Measurements from ENCODE around the gene GRIN3B.

DNA sequence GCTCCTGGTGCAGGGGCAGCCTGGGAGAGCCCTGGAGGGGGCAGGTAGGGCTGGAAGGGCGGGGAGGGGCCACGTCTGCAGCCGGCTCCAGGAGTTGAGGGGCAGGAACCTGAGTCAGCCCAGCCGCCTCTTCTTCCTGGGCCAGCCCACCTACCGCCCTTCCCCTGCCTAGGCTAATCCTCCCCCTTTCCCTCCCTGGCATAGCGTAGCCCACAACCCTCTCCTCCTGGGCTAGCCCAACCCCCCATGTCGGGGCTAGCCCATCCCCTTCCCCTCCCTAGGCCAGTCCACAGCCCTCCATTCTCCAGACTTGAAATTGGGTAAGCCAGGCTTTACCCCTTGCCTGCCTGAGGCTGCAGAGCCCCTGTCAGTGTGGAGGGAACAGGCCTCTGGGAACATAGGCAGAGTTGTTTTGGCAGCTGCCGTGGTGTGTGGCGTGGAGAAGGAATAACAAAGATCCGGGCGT is 36.7 kb upstream of the GRIN3B start:
- TF ChIP-seq TAF1 (IDR thresholded peaks at IDR 0.05; ENCODE audit: low read depth, low read length) (no peak), POLR2A (IDR thresholded peaks at IDR 0.05; ENCODE audit: low read depth, low read length) (no peak), POU2F2 (IDR thresholded peaks at IDR 0.05; ENCODE audit: low read depth, low read length) (no peak), POLR2AphosphoS5 (IDR thresholded peaks at IDR 0.05; ENCODE audit: low read depth, low read length) (no peak)

All from GM12891 (cell line).